ENCODE data around the gene SLC6A4. TPM values are rescaled to one million over a fixed set of nuclear protein-coding genes. Genes with fewer than 3 reads are reported as not detected.

SLC6A4 gene
- total and polyA plus RNA-seq, 2 donors (not counting 3 experiments of a cell fraction or from before 2014, with no cell fraction given), result 0.25 TPM; not detected in 1

GRCh38 chr17:30234296-30234695 is 1.2 kb downstream of the SLC6A4 start:
- Histone ChIP-seq H3K4me3 (replicated peaks in 1 of 3; ENCODE audit: insufficient read depth in 1 of 3, low read depth in 1 of 3, low read length in 3 of 3) (no peak overlapping the region), H3K27me3 (ENCODE audit: control insufficient read depth in 2 of 2, insufficient read depth in 2 of 2, low read length in 2 of 2) (peaks cover 59 to 64% of the 10 kb centered on the region in 2 experiments), H3K27ac (ENCODE audit: insufficient read depth, low read depth, low read length) (no peak overlapping the region), H3K79me2 (ENCODE audit: control insufficient read depth, insufficient read depth, low read length) (no peaks in the 10 kb centered on the region), H3K4me1 (ENCODE audit: control insufficient read depth, extremely low read depth, insufficient read depth, low read length) (peaks cover 8% of the 10 kb centered on the region), H4K20me1 (replicated peaks; ENCODE audit: control insufficient read depth, extremely low read depth, insufficient read depth, low read length) (no peaks in the 10 kb centered on the region), H3K36me3 (ENCODE audit: control insufficient read depth in 2 of 2, extremely low read depth in 1 of 2, insufficient read depth in 2 of 2, low read length in 2 of 2) (no peaks in the 10 kb centered on the region), H3K9me1 (replicated peaks; ENCODE audit: control insufficient read depth, extremely low read depth, insufficient read depth, low read length) (no peaks in the 10 kb centered on the region), H3K9me3 (replicated peaks; ENCODE audit: control insufficient read depth, insufficient read depth, low read length) (no peaks in the 10 kb centered on the region), H2AFZ (ENCODE audit: low read depth, low read length) (no peak overlapping the region), H3K9ac (replicated peaks; ENCODE audit: extremely low read depth, insufficient read depth, low read length) (no peak overlapping the region), H3K4me2 (ENCODE audit: insufficient read depth, low read length) (no peak overlapping the region)
- POLR2A ChIA-PET, result no interaction called here
- BruUV-seq (replicated peaks), result no TSS peak
- no peak for TF ChIP-seq POLR2A (IDR thresholded peaks at IDR 0.05; ENCODE audit: low read depth, low read length)
- TF ChIP-seq GATA2 (IDR thresholded peaks at IDR 0.05; ENCODE audit: insufficient read depth, insufficient read length, low read depth, low read length), result no peak
- intact Hi-C loops (cut with micrococcal nuclease), result no loop called here
- CTCF ChIA-PET, result interaction anchor here (0.6 to 5.2 kb wide), 5 partner anchors 9 to 141 kb away, joined by 3 to 73 read pairs (median 3); no protein-coding TSS in a partner anchor
- no peak for FAIRE-seq
- no peak for DNase-seq (ENCODE audit: low read depth, low spot score)
- dilution Hi-C loops (cut with MboI; ENCODE audit: extremely low pct_ligation_motif_present, low sequenced_read_pairs), result no loop called here

- no peaks in the 10 kb centered on the region for H4K20me1 ChIP-seq (replicated peaks; ENCODE audit: control insufficient read depth, extremely low read depth, insufficient read depth, low read length)
- no peaks in the 10 kb centered on the region for H3K36me3 ChIP-seq (ENCODE audit: control insufficient read depth in 2 of 2, extremely low read depth in 1 of 2, insufficient read depth in 2 of 2, low read length in 2 of 2)
- BruUV-seq (replicated peaks), result no TSS peak
- no peaks in the 10 kb centered on the region for H3K79me2 ChIP-seq (ENCODE audit: control insufficient read depth, insufficient read depth, low read length)
- FAIRE-seq (no peak), DNase-seq (ENCODE audit: low read depth, low spot score) (no peak)
- dilution Hi-C loops (cut with MboI; ENCODE audit: extremely low pct_ligation_motif_present, low sequenced_read_pairs) (no loop called here), intact Hi-C loops (cut with micrococcal nuclease) (no loop called here)
- peaks cover 52 to 60% of the 10 kb centered on the region in 2 experiments for H3K27me3 ChIP-seq (ENCODE audit: control insufficient read depth in 2 of 2, insufficient read depth in 2 of 2, low read length in 2 of 2)
- no peak overlapping the region for H3K27ac ChIP-seq (ENCODE audit: insufficient read depth, low read depth, low read length)
- POLR2A ChIA-PET, result no interaction called here
- no peak for TF ChIP-seq GATA2 (IDR thresholded peaks at IDR 0.05; ENCODE audit: insufficient read depth, insufficient read length, low read depth, low read length)
- no peak for TF ChIP-seq POLR2A (IDR thresholded peaks at IDR 0.05; ENCODE audit: low read depth, low read length)
- TF ChIP-seq CTCF (IDR thresholded peaks at IDR 0.05; ENCODE audit: extremely low read depth in 1 of 2, insufficient read depth in 1 of 2, low read depth in 1 of 2, low read length in 2 of 2), result no peak
- no peak for TF ChIP-seq MYC (IDR thresholded peaks at IDR 0.05; ENCODE audit: low read depth, low read length)
- no peak for TF ChIP-seq JUN (IDR thresholded peaks at IDR 0.05; ENCODE audit: borderline replicate concordance, insufficient read depth, insufficient read length, low read depth)
- no peak for TF ChIP-seq MAX (IDR thresholded peaks at IDR 0.05; ENCODE audit: insufficient read depth, insufficient read length)
- TF ChIP-seq EZH2 (IDR thresholded peaks at IDR 0.05; ENCODE audit: borderline replicate concordance, low read depth, low read length, severe bottlenecking), result no peak
- no peak for TF ChIP-seq FOS (IDR thresholded peaks at IDR 0.05; ENCODE audit: borderline replicate concordance, insufficient read depth, low read length)
- TF ChIP-seq POLR2AphosphoS5 (IDR thresholded peaks at IDR 0.05; ENCODE audit: insufficient read depth, low read depth, low read length), result no peak
- H2AFZ ChIP-seq (ENCODE audit: low read depth, low read length), result no peak overlapping the region
- H3K4me3 ChIP-seq (replicated peaks in 1 of 3; ENCODE audit: insufficient read depth in 1 of 3, low read depth in 1 of 3, low read length in 3 of 3), result no peak overlapping the region
- H3K9me1 ChIP-seq (replicated peaks; ENCODE audit: control insufficient read depth, extremely low read depth, insufficient read depth, low read length), result no peaks in the 10 kb centered on the region
- no peak overlapping the region for H3K9ac ChIP-seq (replicated peaks; ENCODE audit: extremely low read depth, insufficient read depth, low read length)
- peaks cover 8% of the 10 kb centered on the region for H3K4me1 ChIP-seq (ENCODE audit: control insufficient read depth, extremely low read depth, insufficient read depth, low read length)
- H3K9me3 ChIP-seq (replicated peaks; ENCODE audit: control insufficient read depth, insufficient read depth, low read length), result no peaks in the 10 kb centered on the region
- no peak overlapping the region for H3K4me2 ChIP-seq (ENCODE audit: insufficient read depth, low read length)
- CTCF ChIA-PET, result interaction anchor here (1.1 to 1.6 kb wide), 2 partner anchors 118 to 128 kb away, joined by 3 to 6 read pairs; no protein-coding TSS in a partner anchor
These were observed 2.6 kb downstream of the SLC6A4 start for GRCh38 chr17:30232824-30233427.
